GM10847 (cell line): ENCODE data around the gene RBMX.
A peak's percentile ranks its signal among the peaks of the same experiment; 100 is the strongest.

Experiments used
- POLR2A ChIP-seq: IDR thresholded peaks from 2 replicates; pipeline ENCODE4 v1.6.1; 2011; ENCODE audit not compliant: insufficient read length; ENCODE audit errors: extremely low read depth

Gene RBMX

GRCh38 chrX:136880452-136881013 lies at the start of gene RBMX:
RBMX (minus strand) TSS chrX:136880725; CDS start chrX:136879427, 1,298 bp downstream.
- TF ChIP-seq POLR2A: peak; percentile 98

GRCh38 chrX:136920001-136920400 lies 39.5 kb upstream of the RBMX start:
- TF ChIP-seq POLR2A: no peak

GRCh38 chrX:136916827-136917226 lies 36.3 kb upstream of the RBMX start:
- no peak for TF ChIP-seq POLR2A

GRCh38 chrX:136911253-136911652 lies 30.7 kb upstream of the RBMX start:
- no peak for TF ChIP-seq POLR2A

GRCh38 chrX:136910565-136911035 lies 30.1 kb upstream of the RBMX start:
- TF ChIP-seq POLR2A: no peak

- TF ChIP-seq POLR2A: no peak
Measured at GRCh38 chrX:136909706-136910564, 29.4 kb upstream of the RBMX start.

- no peak for TF ChIP-seq POLR2A
Measured at GRCh38 chrX:136909119-136909705, 28.7 kb upstream of the RBMX start.

GRCh38 chrX:136907621-136908020 lies 27.1 kb upstream of the RBMX start:
- TF ChIP-seq POLR2A: no peak

- TF ChIP-seq POLR2A: no peak
Measured at GRCh38 chrX:136906921-136907510, 26.5 kb upstream of the RBMX start.

- no peak for TF ChIP-seq POLR2A
Measured at GRCh38 chrX:136899221-136899620, 18.7 kb upstream of the RBMX start.

- TF ChIP-seq POLR2A: no peak
Measured at GRCh38 chrX:136896121-136896914, 15.8 kb upstream of the RBMX start.

- TF ChIP-seq POLR2A: no peak
Measured at GRCh38 chrX:136892412-136892811, 11.9 kb upstream of the RBMX start.

GRCh38 chrX:136889269-136889668 lies 8.7 kb upstream of the RBMX start:
- no peak for TF ChIP-seq POLR2A

- TF ChIP-seq POLR2A: no peak
Measured at GRCh38 chrX:136880003-136880451, 498 bp downstream of the RBMX start.

- no peak for TF ChIP-seq POLR2A
Measured at GRCh38 chrX:136879001-136879687, 1.4 kb downstream of the RBMX start.

- no peak for TF ChIP-seq POLR2A
Measured at GRCh38 chrX:136878423-136878822, 2.1 kb downstream of the RBMX start.
